ENCODE measurements around the gene ZNF816.
"Not testable (repeated sequence)": the region's sequence is repeated elsewhere in the genome, so short reads cannot be mapped to it uniquely, and the experiment has no call there.

Gene ZNF816

DNA sequence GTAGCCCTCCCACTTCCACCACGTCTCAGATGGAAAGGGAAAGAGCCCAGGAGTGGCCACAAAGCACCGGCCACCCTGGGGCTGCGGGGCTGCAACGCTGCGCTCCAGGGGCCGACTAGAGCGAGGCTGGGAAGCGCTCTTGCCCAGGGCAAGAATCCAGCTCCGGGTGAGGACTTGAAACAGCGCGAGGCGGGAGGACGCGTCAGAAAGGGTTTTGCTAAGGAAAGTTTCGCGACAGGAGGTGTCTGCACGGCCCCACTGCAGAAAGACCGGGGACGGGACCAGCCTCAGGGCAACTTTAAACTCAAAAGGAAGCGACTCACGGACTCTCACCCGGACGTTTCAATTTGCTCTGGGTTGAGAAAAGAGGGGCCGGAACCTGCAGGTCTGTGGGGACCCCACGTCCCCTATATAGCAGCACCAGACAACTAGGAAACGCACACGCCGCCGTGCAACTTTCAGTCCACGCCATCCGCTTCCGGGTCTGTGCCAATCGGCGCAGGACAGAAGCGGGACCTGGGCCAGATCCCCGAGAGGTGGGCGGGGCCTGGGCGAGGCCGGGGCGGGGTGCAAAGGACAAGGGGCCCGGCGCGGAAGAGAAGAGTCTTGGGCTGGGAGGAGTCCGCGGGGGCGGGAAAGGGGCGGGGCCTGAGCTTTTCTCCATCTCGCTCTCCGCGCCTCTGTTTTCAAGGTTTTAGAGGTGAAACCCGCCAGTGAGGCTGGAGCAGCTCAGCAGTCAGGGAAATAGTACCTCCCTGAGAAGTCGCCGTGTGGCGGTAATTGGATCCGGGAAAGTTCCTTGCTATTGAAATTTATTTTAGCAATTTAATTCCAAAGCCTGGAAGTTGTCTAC lies at the start of gene ZNF816:
TSS of gene ZNF816 (minus strand) at position 488 of the 853 bp plus-strand sequence. CDS start 6,792 bp downstream, outside the sequence.
- peak; percentile 96 to 100 for DNase-seq

DNA sequence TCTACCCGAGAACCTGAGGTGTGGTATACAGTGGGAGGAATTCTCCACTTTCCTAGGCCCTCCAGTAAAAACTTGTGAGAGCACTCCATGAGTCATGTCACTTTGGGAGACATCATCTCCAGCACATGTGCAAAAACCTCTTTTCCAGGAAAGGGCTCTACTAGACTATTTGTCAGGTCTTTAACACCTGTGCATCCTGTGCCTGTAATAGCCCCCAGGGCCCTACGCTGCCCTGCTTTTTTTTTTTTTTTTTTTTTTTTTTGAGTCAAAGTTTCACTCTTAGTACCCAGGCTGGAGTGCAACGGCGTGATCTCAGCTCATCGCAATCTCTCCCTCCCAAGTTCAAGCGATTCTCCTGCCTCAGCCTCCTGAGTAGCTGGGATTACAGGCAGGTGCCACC lies 49.3 kb upstream of the ZNF816 start:
- no peak for DNase-seq

DNA sequence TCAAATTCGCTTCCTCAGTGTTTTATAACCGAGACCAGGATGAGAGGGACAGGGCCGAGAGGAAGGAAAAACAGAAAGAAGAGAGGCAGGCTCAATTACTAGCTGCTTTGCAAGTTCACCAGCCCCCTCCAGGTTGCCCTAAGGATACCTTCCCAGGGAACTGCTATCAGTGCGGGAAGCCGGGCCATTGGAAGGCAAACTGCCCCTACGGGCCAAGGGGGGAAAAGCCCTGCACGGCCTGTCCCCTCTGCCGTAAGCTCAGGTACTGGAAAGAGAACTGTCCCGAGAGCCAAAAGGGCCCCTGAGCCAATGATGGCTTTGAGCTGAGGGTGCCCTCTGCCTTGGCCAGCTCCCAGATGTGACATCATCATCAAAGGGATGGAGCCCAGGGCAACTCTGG lies 47.8 kb upstream of the ZNF816 start:
- DNase-seq = no peak

DNA sequence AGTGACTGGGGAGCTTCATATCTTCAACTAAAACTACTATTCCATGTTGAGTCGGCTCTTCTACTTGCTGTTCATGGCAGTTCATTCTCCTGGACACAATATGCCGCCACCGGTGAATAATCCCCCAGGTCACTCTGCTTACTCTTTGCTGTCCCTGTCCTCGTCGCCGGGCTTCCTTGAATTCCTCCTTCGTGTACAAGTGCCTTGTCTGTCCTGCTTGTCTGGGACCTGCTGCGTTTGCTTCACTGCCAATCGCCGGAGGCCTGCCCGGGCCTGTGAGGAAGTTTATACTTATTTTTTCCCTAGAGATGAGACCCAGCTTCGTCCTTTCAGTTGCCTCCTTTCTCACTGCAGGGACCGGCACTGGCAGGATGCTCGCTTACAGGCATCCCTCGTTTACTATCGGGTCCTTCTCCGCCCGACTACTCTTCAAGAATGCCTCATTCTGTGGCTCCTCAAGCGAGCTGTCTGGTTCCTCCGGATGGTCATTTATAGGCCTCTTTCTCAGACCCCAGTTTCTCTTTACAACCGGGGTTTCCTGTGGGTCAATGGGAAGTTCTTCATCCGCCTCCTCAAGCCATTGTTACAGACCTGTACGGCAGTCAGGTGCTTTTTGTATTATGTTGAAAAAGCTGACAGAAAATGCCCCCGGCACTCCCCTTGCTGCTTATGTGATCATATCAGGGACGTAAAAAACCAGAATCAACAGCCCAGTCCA lies 45.5 kb upstream of the ZNF816 start:
- DNase-seq = no peak

DNA sequence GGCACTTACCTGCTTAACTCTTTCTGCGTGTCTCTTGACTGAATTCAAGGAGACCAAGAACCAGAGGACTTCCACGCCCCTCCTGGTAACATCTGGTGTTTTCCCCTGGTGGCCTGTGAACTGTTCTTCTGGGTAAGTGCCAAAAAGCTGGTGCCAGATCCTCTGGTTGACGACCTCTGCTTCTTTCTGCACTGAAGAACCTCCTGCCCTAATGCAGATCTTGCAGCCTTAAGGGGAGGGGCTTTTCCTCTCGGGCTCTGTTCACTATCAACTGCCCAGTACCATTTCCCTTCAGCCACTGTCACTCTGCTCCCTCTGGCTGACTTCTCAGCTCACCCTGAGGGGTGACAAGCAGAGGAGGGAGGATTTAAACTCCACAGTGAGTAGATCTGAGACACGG lies 44.9 kb upstream of the ZNF816 start:
- DNase-seq = no peak

DNA sequence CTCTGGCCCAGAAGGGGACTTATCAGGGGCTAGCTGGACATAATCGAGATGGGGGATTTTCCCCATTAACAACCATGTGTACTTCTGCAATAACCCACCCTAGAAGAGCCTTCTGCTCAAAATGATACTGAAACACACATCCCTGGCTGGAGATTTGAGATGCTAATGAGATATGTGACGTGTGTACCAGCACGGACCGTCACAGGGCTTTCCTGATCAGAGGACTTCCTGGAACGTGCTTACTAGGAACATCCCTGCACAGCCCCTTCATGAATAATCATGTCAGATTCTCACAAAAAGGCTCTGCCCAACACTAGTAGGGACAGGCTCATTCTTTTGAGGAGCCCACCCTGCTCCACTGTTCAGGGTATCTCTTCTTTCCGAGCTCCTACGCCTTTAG lies 44.5 kb upstream of the ZNF816 start:
- no peak for DNase-seq

DNA sequence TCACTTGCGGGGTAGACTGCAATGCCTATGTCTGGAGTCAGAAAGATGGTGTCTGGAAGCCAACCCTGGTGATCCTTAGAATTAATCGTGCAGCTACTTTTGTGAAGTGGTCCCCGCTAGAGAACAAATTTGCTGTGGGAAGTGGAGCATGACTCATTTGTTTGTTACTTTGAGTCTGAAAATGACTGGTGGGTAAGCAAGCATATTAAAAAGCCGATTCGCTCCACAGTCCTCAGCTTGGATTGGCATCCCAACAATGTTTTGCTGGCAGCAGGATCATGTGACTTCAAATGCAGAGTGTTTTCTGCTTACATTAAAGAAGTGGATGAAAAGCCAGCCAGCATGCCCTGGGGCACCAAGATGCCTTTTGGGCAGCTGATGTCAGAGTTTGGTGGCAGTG lies 41.6 kb upstream of the ZNF816 start:
- DNase-seq = no peak

DNA sequence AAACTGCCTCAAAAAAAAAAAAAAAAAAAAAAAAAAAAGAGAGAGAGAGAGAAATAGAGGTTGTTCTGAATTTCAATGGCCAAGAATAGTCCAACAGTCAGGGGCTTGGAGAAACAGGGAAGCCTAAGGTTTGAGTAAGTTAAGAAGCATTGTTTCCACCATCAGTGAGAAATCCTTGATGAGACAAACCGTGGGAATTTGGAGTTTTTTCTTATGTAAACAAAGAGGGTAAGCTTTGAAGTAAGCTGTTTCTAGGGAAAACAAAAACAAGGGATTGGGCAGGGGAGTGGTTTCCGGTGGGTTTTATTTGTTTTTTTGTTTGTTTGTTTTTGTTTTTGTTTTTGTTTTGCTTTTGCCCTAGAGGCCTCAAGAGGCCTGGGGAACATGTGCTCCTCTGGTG lies 39.8 kb upstream of the ZNF816 start:
- DNase-seq = no peak

DNA sequence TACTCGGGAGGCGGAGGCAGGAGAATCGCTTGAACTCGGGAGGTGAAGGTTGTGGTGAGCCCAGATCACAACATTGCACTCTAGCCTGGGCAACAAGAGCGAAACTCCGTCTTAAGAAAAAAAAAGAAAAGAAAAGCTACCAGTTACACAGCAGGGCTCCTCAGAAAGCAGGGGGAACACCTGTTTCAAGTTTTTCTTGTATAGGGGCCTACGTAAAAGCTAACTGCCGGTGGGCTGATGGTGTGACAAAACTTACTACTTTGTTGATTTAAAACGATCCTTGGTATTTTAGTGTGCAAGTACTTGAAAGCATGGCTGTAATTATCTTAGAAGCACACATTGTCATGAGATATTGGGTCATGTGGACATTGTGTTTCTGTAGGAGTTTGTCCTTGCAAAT lies 35.3 kb upstream of the ZNF816 start:
- DNase-seq = no peak

DNA sequence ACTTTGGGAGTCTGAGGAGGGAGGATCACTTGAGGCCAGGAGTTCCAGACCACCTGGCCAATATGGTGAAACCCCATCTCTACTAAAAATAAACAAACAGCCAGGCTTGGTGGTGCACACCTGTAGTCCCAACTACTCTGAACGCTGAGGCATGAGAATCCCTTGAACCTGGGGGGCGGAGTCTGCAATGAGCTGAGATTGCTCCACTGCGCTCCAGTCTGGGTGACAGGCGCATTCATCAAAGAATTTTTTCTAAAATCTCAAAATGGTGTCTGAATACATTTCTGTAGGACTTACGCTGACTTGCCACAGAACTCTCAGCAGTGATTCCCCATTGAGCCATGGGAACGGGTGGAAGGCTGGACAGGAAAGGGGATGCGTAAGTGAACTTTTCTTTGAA lies 33.0 kb upstream of the ZNF816 start:
- DNase-seq = no peak

DNA sequence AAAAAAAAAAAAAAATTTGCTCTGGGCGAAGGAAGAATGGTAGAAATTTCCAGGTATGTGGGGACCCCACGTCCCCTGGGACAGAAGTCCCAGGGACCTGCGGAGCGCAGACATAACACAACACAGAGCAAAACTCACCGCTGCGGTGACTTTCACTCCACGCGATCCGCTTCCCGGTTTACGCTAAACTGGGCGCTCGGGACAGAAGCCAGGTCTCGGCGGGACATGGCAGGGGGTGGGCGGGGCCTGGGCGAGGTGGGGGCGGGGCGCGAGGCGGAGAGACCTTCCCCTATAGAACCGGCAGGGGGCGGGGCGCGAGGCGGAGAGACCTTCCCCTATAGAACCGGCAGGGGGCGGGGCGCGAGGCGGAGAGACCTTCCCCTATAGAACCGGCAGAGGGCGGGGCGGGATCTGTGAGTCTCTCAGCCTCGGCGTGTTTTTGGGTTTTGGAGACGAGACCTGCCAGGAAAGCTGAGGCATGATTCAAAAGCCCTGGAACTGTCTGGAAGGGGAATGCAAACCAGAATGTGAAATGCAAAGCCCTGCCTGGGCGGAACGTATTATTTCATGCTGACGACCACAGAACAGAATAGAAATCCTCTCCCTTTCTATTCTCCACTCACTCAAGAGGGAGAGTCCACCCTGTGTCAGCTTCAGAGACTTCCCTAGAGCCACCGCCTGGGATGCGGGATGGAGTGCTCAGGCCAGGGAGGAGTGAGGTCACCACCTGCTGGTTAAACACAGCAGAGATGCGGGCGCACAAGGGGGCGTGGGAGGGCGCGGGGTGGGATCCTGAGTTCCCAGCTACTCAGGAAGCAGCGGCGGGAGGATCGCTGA lies 30.9 kb upstream of the ZNF816 start:
- DNase-seq = peak; percentile 87 to 94

DNA sequence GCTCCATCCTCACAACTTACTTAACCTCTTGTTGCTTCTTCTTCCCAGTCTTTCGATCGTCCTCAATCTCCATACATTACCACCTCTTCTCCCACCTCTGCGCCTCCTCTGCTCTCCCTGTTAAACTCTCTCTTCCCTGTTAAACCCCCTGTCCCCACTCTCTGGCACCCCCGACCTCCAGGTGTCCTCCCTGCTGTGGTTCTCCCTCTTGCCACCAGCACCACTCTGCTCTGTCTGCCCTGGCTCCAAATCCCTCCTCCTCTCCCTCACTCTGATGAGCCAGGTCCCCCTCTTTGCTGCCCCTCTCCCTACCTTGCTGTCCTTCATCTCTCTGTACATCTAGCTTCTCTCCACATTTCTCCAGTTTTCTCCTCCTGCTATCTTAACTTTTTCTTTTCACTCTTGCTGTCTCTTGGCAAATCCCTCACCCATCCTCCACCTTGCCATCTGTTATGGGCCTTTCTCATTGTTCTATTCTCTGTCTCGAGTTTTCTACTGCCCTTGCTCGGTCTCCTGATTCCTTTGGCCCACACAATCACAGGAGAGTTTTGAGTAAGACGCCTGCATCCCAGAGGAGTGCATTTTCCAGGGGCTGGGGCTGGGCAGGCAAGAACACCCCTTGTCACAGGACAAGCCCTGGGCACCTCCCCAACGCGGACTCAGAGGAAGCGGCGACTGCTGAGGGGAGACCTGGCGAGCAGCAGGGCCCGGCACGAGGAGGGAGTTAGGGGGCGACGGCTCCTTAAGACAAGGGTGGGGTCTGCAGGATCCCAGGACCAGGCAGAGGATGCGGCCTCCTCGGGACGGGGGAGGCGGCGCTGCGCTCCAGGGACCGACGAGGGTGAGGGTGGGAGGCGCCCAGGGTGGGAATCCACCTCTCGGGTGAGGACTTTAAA lies 29.7 kb upstream of the ZNF816 start:
- peak in 1 of 2 experiments; percentile 41 for DNase-seq

DNA sequence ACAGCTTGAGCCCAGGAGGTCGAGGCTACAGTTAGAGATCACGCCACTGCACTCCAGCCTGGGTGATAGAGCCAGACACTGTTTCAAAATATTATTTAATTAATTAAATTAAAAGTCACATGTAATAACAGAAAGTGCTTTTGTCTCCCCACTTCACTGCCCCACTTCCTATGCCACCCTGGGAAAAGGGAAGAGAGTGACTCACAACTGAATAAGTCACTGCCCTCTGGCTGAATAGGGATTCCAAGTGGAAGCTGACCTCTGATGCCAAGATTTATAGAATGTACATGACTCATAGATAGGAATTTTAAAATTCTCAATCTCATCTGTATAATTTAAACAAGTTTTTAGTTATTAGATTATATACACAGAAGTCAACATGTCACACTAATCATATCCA lies 28.8 kb upstream of the ZNF816 start:
- no peak for DNase-seq

DNA sequence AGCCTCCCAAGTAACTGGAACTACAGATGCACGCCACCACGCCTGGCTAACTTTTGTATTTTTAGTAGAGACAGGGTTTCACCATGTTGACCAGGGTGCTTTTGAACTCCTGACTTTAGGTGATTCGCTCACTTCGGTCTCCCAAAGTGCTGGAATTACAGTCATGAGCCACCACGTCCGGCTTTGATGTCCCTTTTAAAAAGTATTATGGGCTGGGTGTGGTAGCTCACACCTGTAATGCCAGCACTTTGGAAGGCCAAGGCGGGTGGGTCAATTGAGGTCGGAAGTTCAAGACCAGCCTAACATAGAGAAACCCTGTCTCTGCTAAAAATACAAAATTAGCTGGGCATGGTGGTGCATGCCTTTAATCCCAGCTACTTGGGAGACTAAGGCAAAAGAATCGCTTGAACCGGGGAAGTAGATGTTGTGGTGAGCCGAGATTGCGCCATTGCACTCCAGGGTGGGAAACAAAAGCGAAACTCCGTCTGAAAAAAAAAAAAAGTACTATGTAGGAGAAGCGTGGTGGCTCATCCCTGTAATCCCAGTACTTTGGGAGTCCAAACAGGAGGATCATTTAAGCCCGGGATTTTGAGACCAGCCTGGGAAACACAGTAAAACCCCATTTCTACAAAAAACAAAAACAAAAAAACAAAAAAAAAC lies 28.2 kb upstream of the ZNF816 start:
- DNase-seq = no peak

DNA sequence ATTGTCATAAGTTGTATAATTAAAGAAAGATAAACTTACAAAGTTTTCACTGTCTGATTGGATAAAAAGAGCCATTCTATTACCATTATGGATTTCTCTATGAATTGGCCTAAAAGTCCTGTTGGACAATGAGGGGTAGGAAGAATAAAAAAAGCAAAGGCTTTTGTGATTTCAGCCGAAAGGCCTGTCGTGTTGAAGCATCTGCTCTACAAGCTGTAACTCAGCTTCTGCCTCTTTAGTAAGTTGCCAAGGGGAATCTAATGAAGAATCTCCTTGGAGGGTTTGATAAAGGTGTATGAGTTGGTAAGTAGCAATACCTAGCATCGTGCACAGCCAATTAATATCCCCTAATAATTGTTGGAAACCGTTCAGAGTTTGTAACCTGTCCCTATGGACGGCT lies 25.8 kb upstream of the ZNF816 start:
- no peak for DNase-seq

DNA sequence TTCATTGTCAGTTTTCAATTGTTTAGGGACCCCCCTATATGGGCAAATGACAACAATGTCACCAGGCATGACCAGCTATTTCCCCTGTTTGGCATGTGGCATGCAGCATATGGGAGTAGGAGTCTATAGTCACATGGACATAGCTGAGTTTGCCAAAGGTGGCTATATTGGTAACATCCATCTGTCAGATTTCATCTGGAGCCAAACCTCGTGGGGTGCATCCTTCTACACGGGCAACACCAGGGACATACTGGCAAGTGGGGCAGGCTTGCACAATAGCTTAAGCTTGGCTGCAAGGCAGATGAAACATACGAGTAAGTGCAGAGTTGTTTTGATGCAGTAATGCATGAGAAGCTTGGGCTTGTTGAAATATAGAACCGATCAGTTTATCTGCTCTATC lies 24.5 kb upstream of the ZNF816 start:
- no peak for DNase-seq

DNA sequence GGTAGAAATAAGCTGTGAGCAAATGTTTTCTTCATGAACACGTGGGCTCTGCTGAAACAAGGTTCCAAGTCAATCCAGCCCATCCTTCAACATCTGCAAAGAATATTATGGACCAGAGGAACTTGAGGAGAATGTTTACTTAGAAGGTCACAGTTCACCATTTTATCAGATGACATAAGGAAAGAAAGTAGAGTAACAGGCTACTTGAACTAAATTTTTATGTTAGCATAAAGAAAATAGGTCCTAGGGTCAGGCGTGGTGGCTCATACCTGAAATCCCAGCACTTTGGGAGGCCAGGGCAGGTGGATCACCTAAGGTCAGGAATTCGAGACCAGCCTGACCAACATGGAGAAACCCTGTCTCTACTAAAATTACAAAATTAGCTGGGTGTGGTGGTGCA lies 20.5 kb upstream of the ZNF816 start:
- DNase-seq = not testable (repeated sequence)

DNA sequence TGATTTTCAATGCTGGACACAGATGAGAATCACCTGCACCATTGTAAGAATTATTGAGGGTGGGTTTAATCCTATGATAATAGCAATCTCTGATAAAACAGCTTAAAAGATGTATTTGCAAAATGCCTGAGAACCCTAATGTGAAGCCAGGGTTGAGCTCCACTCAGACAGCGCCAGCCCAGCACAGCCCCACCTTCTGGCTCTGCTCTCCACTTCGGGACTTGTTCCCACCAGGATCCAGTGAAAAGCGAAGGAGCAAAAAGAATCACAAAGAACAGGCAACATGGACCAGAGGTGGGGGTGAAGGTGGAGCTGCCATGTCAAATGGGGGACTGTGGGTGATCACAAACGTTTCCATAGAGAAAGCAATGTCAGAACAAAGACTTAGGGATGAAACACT lies 18.6 kb upstream of the ZNF816 start:
- DNase-seq = no peak

DNA sequence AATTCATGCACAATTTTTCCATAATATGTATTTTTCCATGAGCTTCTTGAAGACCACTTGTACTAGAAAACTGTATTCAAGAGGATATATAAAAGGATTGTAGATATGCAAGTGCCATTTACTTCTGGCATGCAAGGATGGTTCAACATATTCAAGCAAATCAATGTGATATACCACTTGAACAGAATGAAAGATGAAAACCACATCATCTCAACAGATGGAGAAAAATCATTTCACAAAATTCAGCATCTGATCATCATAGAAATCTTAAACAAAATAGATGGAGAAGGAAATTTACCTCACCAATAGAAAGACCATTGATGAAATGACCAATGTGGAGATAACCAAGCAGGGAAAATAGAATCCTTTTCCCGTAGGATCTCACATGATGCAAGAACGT lies 5.1 kb upstream of the ZNF816 start:
- no peak for DNase-seq

DNA sequence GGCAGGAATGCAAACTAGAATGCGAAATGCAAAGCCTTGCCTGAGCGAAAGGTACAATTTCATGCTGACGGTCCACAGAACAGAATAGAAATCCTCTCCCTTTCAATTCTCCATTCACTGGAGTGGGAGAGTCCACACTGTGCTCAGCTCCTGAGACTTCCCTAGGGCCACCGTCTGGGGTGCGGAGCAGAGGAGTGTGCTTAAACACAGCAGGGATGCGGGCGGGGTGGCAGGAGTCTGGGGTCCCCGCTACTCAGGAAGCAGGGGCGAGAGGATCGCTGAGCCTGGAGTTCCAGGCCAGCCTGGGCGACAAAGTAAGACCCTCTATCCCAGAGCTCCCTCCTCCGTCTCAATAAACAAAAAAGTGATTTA lies 552 bp upstream of the ZNF816 start:
- DNase-seq = peak in 1 of 2 experiments; percentile 82

DNA sequence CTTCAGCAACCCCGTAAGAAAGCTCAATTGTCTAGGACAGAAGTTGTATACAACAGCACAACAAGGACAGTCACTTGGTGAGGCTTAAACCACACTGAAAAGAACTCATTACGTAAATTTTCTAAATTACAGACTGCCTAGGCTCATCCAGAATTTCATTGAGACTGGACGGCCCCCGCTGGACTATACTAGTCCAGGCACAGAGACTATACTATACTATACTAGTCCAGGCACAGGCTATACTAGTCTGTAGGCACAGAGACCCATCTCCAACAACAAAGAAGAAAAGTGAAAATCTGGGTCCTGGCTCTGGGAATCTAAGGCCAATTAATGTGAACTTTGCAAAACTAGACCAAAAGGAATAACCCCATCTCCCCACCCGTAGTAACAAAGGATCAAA lies 700 bp downstream of the ZNF816 start:
- no peak for DNase-seq

Data from NCI-H526 (cell line).